WTC11 (cell line): ENCODE results near the gene ANKMY1. TPM values are rescaled to one million over a fixed set of nuclear protein-coding genes. Genes with fewer than 3 reads are reported as not detected.

Experiments
- ATAC-seq: fragments of 200-7000 bp; cut with Tn5 transposase; 2 replicates; pipeline ENCODE4 v1.10.0; 2021; ENCODE audit warnings: mild to moderate bottlenecking, moderate library complexity
- CTCF ChIA-PET: fragments of 300-600 bp; sonication (Branson Sonifier 250); formaldehyde crosslinking; loops from one replicate; lab custom pipeline; 2021; ENCODE audit warnings: antibody characterized with exemption; lab: Charles Lee
- POLR2A ChIA-PET: fragments of 350-600 bp; sonication (Branson Sonifier 250); formaldehyde crosslinking; loops from one replicate; lab custom pipeline; 2021; ENCODE audit warnings: antibody characterized with exemption; lab: Charles Lee
- DNase-seq: peaks from one replicate; pipeline ENCODE4 v3.0.0; 2021; ENCODE audit warnings: low spot score
- H3K27ac Mint-ChIP-seq: 2 replicates; pipeline ENCODE4 v1.8.0; 2021; ENCODE audit warnings: mixed read lengths
- H3K27me3 Mint-ChIP-seq: 2 replicates; pipeline ENCODE4 v1.8.0; 2021; ENCODE audit warnings: low read depth, mild to moderate bottlenecking, moderate library complexity, mixed read lengths
- H3K36me3 Mint-ChIP-seq: 2 replicates; pipeline ENCODE4 v1.8.0; 2021; ENCODE audit warnings: mixed read lengths
- H3K4me1 Mint-ChIP-seq: 2 replicates; pipeline ENCODE4 v1.8.0; 2022; ENCODE audit warnings: mixed read lengths
- H3K4me3 Mint-ChIP-seq: 2 replicates; pipeline ENCODE4 v1.8.0; 2021; ENCODE audit warnings: mild to moderate bottlenecking, moderate library complexity, mixed read lengths
- H3K9me3 Mint-ChIP-seq: 2 replicates; pipeline ENCODE4 v1.8.0; 2021; ENCODE audit warnings: mixed read lengths
- ATF2 ChIP-seq: sonication (generic); formaldehyde crosslinking; IDR thresholded peaks from 2 replicates; pipeline ENCODE4 v1.8.1; 2022; ENCODE audit warnings: low read depth, missing genetic modification reagents, borderline replicate concordance
- ATF6 ChIP-seq: sonication (generic); formaldehyde crosslinking; IDR thresholded peaks from 2 replicates; pipeline ENCODE4 v1.8.1; 2023; ENCODE audit warnings: mild to moderate bottlenecking, missing genetic modification reagents
- CDX4 ChIP-seq: fragments of 250-450 bp; sonication (Bioruptor Pico); IDR thresholded peaks from 2 replicates; pipeline ENCODE4 v1.9.0; 2021; ENCODE audit warnings: moderate library complexity, mild to moderate bottlenecking, inconsistent platforms, borderline replicate concordance
- FOXJ3 ChIP-seq: sonication (generic); formaldehyde crosslinking; IDR thresholded peaks from 2 replicates; pipeline ENCODE4 v1.9.0; 2021; ENCODE audit warnings: missing genetic modification reagents, mild to moderate bottlenecking, borderline replicate concordance
- GRHL2 ChIP-seq: fragments of 250-450 bp; sonication (Bioruptor Pico); IDR thresholded peaks from 2 replicates; pipeline ENCODE4 v1.8.0; 2022; ENCODE audit warnings: mild to moderate bottlenecking, moderate library complexity; ENCODE audit not compliant: insufficient replicate concordance, severe bottlenecking
- HMGA2 ChIP-seq: fragments of 250-450 bp; sonication (Bioruptor Pico); IDR thresholded peaks from 2 replicates; pipeline ENCODE4 v1.4.0; 2021; ENCODE audit warnings: mild to moderate bottlenecking, moderate library complexity
- IRF1 ChIP-seq: sonication (generic); formaldehyde crosslinking; IDR thresholded peaks from 2 replicates; pipeline ENCODE4 v1.8.0; 2023; ENCODE audit warnings: missing genetic modification reagents
- KAT7 ChIP-seq: sonication (generic); formaldehyde crosslinking; IDR thresholded peaks from 2 replicates; pipeline ENCODE4 v1.8.1; 2023; ENCODE audit warnings: missing genetic modification reagents, mild to moderate bottlenecking, borderline replicate concordance
- NR1H2 ChIP-seq: sonication (generic); formaldehyde crosslinking; IDR thresholded peaks from 2 replicates; pipeline ENCODE4 v1.9.0; 2021; ENCODE audit warnings: mild to moderate bottlenecking, moderate library complexity, missing genetic modification reagents
- OVOL2 ChIP-seq: fragments of 250-450 bp; sonication (Bioruptor Pico); IDR thresholded peaks from 2 replicates; pipeline ENCODE4 v1.9.0; 2021; ENCODE audit warnings: mild to moderate bottlenecking, borderline replicate concordance
- SMAD3 ChIP-seq: sonication (generic); formaldehyde crosslinking; IDR thresholded peaks from 2 replicates; pipeline ENCODE4 v1.8.0; 2022; ENCODE audit warnings: missing genetic modification reagents, mild to moderate bottlenecking, borderline replicate concordance
- SMAD4 ChIP-seq: sonication (generic); formaldehyde crosslinking; IDR thresholded peaks from 2 replicates; pipeline ENCODE4 v1.8.0; 2022; ENCODE audit warnings: mild to moderate bottlenecking, missing genetic modification reagents
- SOX15 ChIP-seq: fragments of 250-450 bp; sonication (Bioruptor Pico); IDR thresholded peaks from 2 replicates; pipeline ENCODE4 v1.9.0; 2021; ENCODE audit warnings: mild to moderate bottlenecking
- SP1 ChIP-seq: sonication (generic); formaldehyde crosslinking; conservative IDR thresholded peaks from 2 replicates; pipeline ENCODE4 v1.8.1; 2022; ENCODE audit warnings: missing genetic modification reagents
- TP53 ChIP-seq: sonication (generic); formaldehyde crosslinking; IDR thresholded peaks from 2 replicates; pipeline ENCODE4 v1.8.1; 2023; ENCODE audit warnings: mild to moderate bottlenecking, missing genetic modification reagents
- ZNF263 ChIP-seq: sonication (generic); formaldehyde crosslinking; IDR thresholded peaks from 2 replicates; pipeline ENCODE4 v1.8.1; 2022; ENCODE audit warnings: low read depth, mild to moderate bottlenecking, moderate library complexity, missing genetic modification reagents
- ZNF281 ChIP-seq: sonication (generic); formaldehyde crosslinking; IDR thresholded peaks from 2 replicates; pipeline ENCODE4 v1.8.0; 2023; ENCODE audit warnings: mild to moderate bottlenecking, missing genetic modification reagents
- total RNA-seq: library from RNA; stranded (reverse); gene quantifications from 3 replicates; pipeline ENCODE4 v1.2.3, GENCODE V29; 2021

ANKMY1 gene
- total RNA-seq, 1 experiment from 2014 or later: 4.6 TPM

- TF ChIP-seq ZNF281 (CRISPR knock-in tag) (no peak), OVOL2 (CRISPR knock-in tag) (no peak), CDX4 (no peak)
Measured at GRCh38 chr2:240445961-240446663, 111.7 kb downstream of the ANKMY1 start (continued).

- no peaks in the 10 kb centered on the region for H3K4me1 Mint-ChIP-seq
- TF ChIP-seq SMAD4 (no peak), SOX15 (CRISPR knock-in tag) (no peak), ATF6 (CRISPR knock-in tag) (no peak), GRHL2 (CRISPR knock-in tag) (no peak), TP53 (no peak), HMGA2 (CRISPR knock-in tag) (no peak), FOXJ3 (no peak), SP1 (no peak), SMAD3 (no peak), OVOL2 (CRISPR knock-in tag) (no peak), IRF1 (CRISPR knock-in tag) (no peak), NR1H2 (CRISPR knock-in tag) (no peak), KAT7 (CRISPR knock-in tag) (no peak), ATF2 (CRISPR knock-in tag) (no peak), ZNF263 (CRISPR knock-in tag) (no peak)
- ATAC-seq (no peak), DNase-seq (no peak)
- H3K9me3 Mint-ChIP-seq: no peaks in the 10 kb centered on the region
- no peaks in the 10 kb centered on the region for H3K36me3 Mint-ChIP-seq
- POLR2A ChIA-PET: no interaction called here
- no peak overlapping the region for H3K27ac Mint-ChIP-seq
- CTCF ChIA-PET: no interaction called here
- no peaks in the 10 kb centered on the region; the same call in 1 of the 2 replicates for H3K27me3 Mint-ChIP-seq
- H3K4me3 Mint-ChIP-seq: no peak overlapping the region
Measured at GRCh38 chr2:240444464-240444863, 113.3 kb downstream of the ANKMY1 start.
